Measurements from ENCODE around the gene HOXA10. TPM values are rescaled to one million over a fixed set of nuclear protein-coding genes. Genes with fewer than 3 reads are reported as not detected.

Gene HOXA10
- total and polyA plus RNA-seq, 9 donors, result 21.2 to 36.0 (median 30.4) TPM

GRCh38 chr7:27160546-27161213 is 13.4 kb downstream of the HOXA10 start:
- Histone ChIP-seq H3K36me3 (ENCODE audit: control insufficient read depth, insufficient read depth, low read length) (peaks cover 10% of the 10 kb centered on the region), H3K27ac (ENCODE audit: low read length) (peak overlapping the region; percentile 97), H3K27me3 (ENCODE audit: control insufficient read depth, insufficient read depth, low read length) (peaks cover 55% of the 10 kb centered on the region), H3K9me3 (replicated peaks; ENCODE audit: control insufficient read depth, low read depth, low read length) (no peaks in the 10 kb centered on the region), H3K4me1 (ENCODE audit: control insufficient read depth, insufficient read depth, low read length) (peaks cover 52% of the 10 kb centered on the region), H3K4me3 (ENCODE audit: low read length) (peak overlapping the region; percentile 72)
- peak; percentile 95 for DNase-seq
- 3% methylated on average over 50 of the region's 54 CpGs for WGBS (ENCODE audit: insufficient coverage)

GRCh38 chr7:27160145-27160545 is 14.0 kb downstream of the HOXA10 start:
- Histone ChIP-seq H3K36me3 (ENCODE audit: control insufficient read depth, insufficient read depth, low read length) (peaks cover 10% of the 10 kb centered on the region), H3K4me1 (ENCODE audit: control insufficient read depth, insufficient read depth, low read length) (peaks cover 57% of the 10 kb centered on the region), H3K4me3 (ENCODE audit: low read length) (peak overlapping the region; percentile 72), H3K9me3 (replicated peaks; ENCODE audit: control insufficient read depth, low read depth, low read length) (no peaks in the 10 kb centered on the region), H3K27ac (ENCODE audit: low read length) (peak overlapping the region; percentile 97), H3K27me3 (ENCODE audit: control insufficient read depth, insufficient read depth, low read length) (peaks cover 59% of the 10 kb centered on the region)
- DNase-seq, result peak; percentile 70
- 31% methylated on average over 14 of the region's 23 CpGs for WGBS (ENCODE audit: insufficient coverage)

- Histone ChIP-seq H3K27ac (ENCODE audit: low read length) (peak overlapping the region; percentile 97), H3K27me3 (ENCODE audit: control insufficient read depth, insufficient read depth, low read length) (peaks cover 61% of the 10 kb centered on the region), H3K9me3 (replicated peaks; ENCODE audit: control insufficient read depth, low read depth, low read length) (no peaks in the 10 kb centered on the region), H3K36me3 (ENCODE audit: control insufficient read depth, insufficient read depth, low read length) (peaks cover 13% of the 10 kb centered on the region), H3K4me3 (ENCODE audit: low read length) (peak overlapping the region; percentile 72), H3K4me1 (ENCODE audit: control insufficient read depth, insufficient read depth, low read length) (peaks cover 58% of the 10 kb centered on the region)
- WGBS (ENCODE audit: insufficient coverage), result 79% methylated on average over 16 of the region's 27 CpGs
- DNase-seq, result no peak
These were observed 14.6 kb downstream of the HOXA10 start for GRCh38 chr7:27159266-27160144.

- Histone ChIP-seq H3K4me1 (ENCODE audit: control insufficient read depth, insufficient read depth, low read length) (peaks cover 61% of the 10 kb centered on the region), H3K4me3 (ENCODE audit: low read length) (peak overlapping the region; percentile 19), H3K27ac (ENCODE audit: low read length) (peak overlapping the region; percentile 97), H3K36me3 (ENCODE audit: control insufficient read depth, insufficient read depth, low read length) (peaks cover 20% of the 10 kb centered on the region), H3K27me3 (ENCODE audit: control insufficient read depth, insufficient read depth, low read length) (peaks cover 64% of the 10 kb centered on the region), H3K9me3 (replicated peaks; ENCODE audit: control insufficient read depth, low read depth, low read length) (no peaks in the 10 kb centered on the region)
- 83% methylated on average over 25 of the region's 35 CpGs for WGBS (ENCODE audit: insufficient coverage)
- no peak for DNase-seq
These were observed 15.5 kb downstream of the HOXA10 start for GRCh38 chr7:27158436-27159265.

GRCh38 chr7:27157702-27158431 is 16.3 kb downstream of the HOXA10 start:
- Histone ChIP-seq H3K9me3 (replicated peaks; ENCODE audit: control insufficient read depth, low read depth, low read length) (no peaks in the 10 kb centered on the region), H3K4me3 (ENCODE audit: low read length) (peak overlapping the region; percentile 19), H3K4me1 (ENCODE audit: control insufficient read depth, insufficient read depth, low read length) (peaks cover 68% of the 10 kb centered on the region), H3K27ac (ENCODE audit: low read length) (peak overlapping the region; percentile 29), H3K36me3 (ENCODE audit: control insufficient read depth, insufficient read depth, low read length) (peaks cover 16% of the 10 kb centered on the region), H3K27me3 (ENCODE audit: control insufficient read depth, insufficient read depth, low read length) (peaks cover 65% of the 10 kb centered on the region)
- no peak for DNase-seq
- 74% methylated on average over 15 of the region's 30 CpGs for WGBS (ENCODE audit: insufficient coverage)

- Histone ChIP-seq H3K36me3 (ENCODE audit: control insufficient read depth, insufficient read depth, low read length) (peaks cover 15% of the 10 kb centered on the region), H3K27ac (ENCODE audit: low read length) (peak overlapping the region; percentile 92), H3K27me3 (ENCODE audit: control insufficient read depth, insufficient read depth, low read length) (peaks cover 73% of the 10 kb centered on the region), H3K4me1 (ENCODE audit: control insufficient read depth, insufficient read depth, low read length) (peaks cover 74% of the 10 kb centered on the region), H3K9me3 (replicated peaks; ENCODE audit: control insufficient read depth, low read depth, low read length) (no peaks in the 10 kb centered on the region), H3K4me3 (ENCODE audit: low read length) (peak overlapping the region; percentile 60)
- WGBS (ENCODE audit: insufficient coverage), result 22% methylated on average over 10 of the region's 30 CpGs
- no peak for DNase-seq
These were observed 17.0 kb downstream of the HOXA10 start for GRCh38 chr7:27156916-27157701.

- DNase-seq, result peak; percentile 95
- under 1% methylated on average over 26 of the region's 33 CpGs for WGBS (ENCODE audit: insufficient coverage)
These were observed 17.6 kb downstream of the HOXA10 start, which contains the start of gene HOXA7 for GRCh38 chr7:27156508-27156898. TSS of gene HOXA7 (minus strand) at chr7:27156675. CDS start at chr7:27156545, 130 bp downstream.

GRCh38 chr7:27155816-27156507 is 18.2 kb downstream of the HOXA10 start:
- Histone ChIP-seq H3K9me3 (replicated peaks; ENCODE audit: control insufficient read depth, low read depth, low read length) (no peaks in the 10 kb centered on the region), H3K4me3 (ENCODE audit: low read length) (peak overlapping the region; percentile 60), H3K27me3 (ENCODE audit: control insufficient read depth, insufficient read depth, low read length) (peaks cover 80% of the 10 kb centered on the region), H3K4me1 (ENCODE audit: control insufficient read depth, insufficient read depth, low read length) (peaks cover 75% of the 10 kb centered on the region), H3K36me3 (ENCODE audit: control insufficient read depth, insufficient read depth, low read length) (peaks cover 10% of the 10 kb centered on the region), H3K27ac (ENCODE audit: low read length) (peak overlapping the region; percentile 92)
- WGBS (ENCODE audit: insufficient coverage), result under 1% methylated on average over 59 of the region's 63 CpGs
- DNase-seq, result peak; percentile 64

More at GRCh38 chr7:27156508-27156898, 17.6 kb downstream of the HOXA10 start, which contains the start of gene HOXA7:
- Histone ChIP-seq H3K36me3 (ENCODE audit: control insufficient read depth, insufficient read depth, low read length) (peaks cover 10% of the 10 kb centered on the region), H3K4me1 (ENCODE audit: control insufficient read depth, insufficient read depth, low read length) (peaks cover 74% of the 10 kb centered on the region), H3K4me3 (ENCODE audit: low read length) (peak within 1 kb of the TSS; percentile 60), H3K27me3 (ENCODE audit: control insufficient read depth, insufficient read depth, low read length) (peaks cover 74% of the 10 kb centered on the region), H3K9me3 (replicated peaks; ENCODE audit: control insufficient read depth, low read depth, low read length) (no peaks in the 10 kb centered on the region), H3K27ac (ENCODE audit: low read length) (peak within 1 kb of the TSS; percentile 92)
